Keratinocyte (primary cell): ENCODE results near the gene HOXC9. TPM values are rescaled to one million over a fixed set of nuclear protein-coding genes. Genes with fewer than 3 reads are reported as not detected.

ENCODE experiments used
- DNase-seq: peaks from one replicate; pipeline ENCODE4 v3.0.0-alpha.2; 2011; ENCODE audit warnings: low read depth, missing footprints, low spot score
- FAIRE-seq: peaks from 2 replicates; lab custom pipeline; 2011; peaks lifted over from hg19 to GRCh38; lab: Jason Lieb, UNC
- H2AFZ ChIP-seq: 2 replicates; pipeline ENCODE4 v1.6.0; 2012; ENCODE audit warnings: low read length, control low read depth, inconsistent platforms; ENCODE audit not compliant: control insufficient read depth
- H3K27ac ChIP-seq: 2 replicates; pipeline ENCODE4 v1.5.1; 2011; ENCODE audit warnings: low read length; ENCODE audit not compliant: control insufficient read depth, insufficient read depth
- H3K27me3 ChIP-seq: 3 replicates; pipeline ENCODE4 v1.6.0; 2011; ENCODE audit warnings: low read length; ENCODE audit not compliant: control insufficient read depth, insufficient read depth; ENCODE audit errors: extremely low read depth
- H3K36me3 ChIP-seq, 2 experiments: 2 replicates in 1 of 2; 3 replicates in 1 of 2; pipeline ENCODE4 v1.5.1; 2011; ENCODE audit warnings: low read length in 2 of 2, mild to moderate bottlenecking in 1 of 2; ENCODE audit not compliant: control insufficient read depth in 2 of 2, insufficient read depth in 2 of 2; ENCODE audit errors: extremely low read depth in 1 of 2
- H3K4me1 ChIP-seq: 3 replicates; pipeline ENCODE4 v1.5.1; 2011; ENCODE audit warnings: low read length; ENCODE audit not compliant: control insufficient read depth, insufficient read depth; ENCODE audit errors: extremely low read depth
- H3K4me2 ChIP-seq: 3 replicates; pipeline ENCODE4 v1.6.0; 2011; ENCODE audit warnings: low read depth, low read length; ENCODE audit not compliant: control insufficient read depth, insufficient read depth; ENCODE audit errors: extremely low read depth
- H3K4me3 ChIP-seq, 3 experiments: fragments of 200-600 bp in 1 of 3; sonication (generic) in 1 of 3; 2 replicates in 2 of 3; 3 replicates in 1 of 3; pipeline ENCODE4 v1.5.1; 2011 to 2016; ENCODE audit warnings: low read length in 3 of 3, mild to moderate bottlenecking in 3 of 3, control low read depth in 2 of 3, inconsistent platforms in 1 of 3, low read depth in 1 of 3, mixed read lengths in 1 of 3, mixed run types in 1 of 3, moderate library complexity in 1 of 3; ENCODE audit not compliant: control insufficient read depth in 2 of 3, insufficient read depth in 2 of 3; ENCODE audit errors: extremely low read depth in 1 of 3
- H3K79me2 ChIP-seq: 2 replicates; pipeline ENCODE4 v1.6.0; 2012; ENCODE audit warnings: low read length; ENCODE audit not compliant: control insufficient read depth, insufficient read depth
- H3K9ac ChIP-seq: 3 replicates; pipeline ENCODE4 v1.6.0; 2011; ENCODE audit warnings: low read length; ENCODE audit not compliant: control insufficient read depth, insufficient read depth; ENCODE audit errors: extremely low read depth
- H3K9me1 ChIP-seq: 3 replicates; pipeline ENCODE4 v1.6.0; 2011; ENCODE audit warnings: low read length; ENCODE audit not compliant: control insufficient read depth, insufficient read depth; ENCODE audit errors: extremely low read depth
- H3K9me3 ChIP-seq: 2 replicates; pipeline ENCODE4 v1.5.1; 2012; ENCODE audit warnings: low read depth, low read length; ENCODE audit not compliant: control insufficient read depth
- H4K20me1 ChIP-seq: 3 replicates; pipeline ENCODE4 v1.6.0; 2011; ENCODE audit warnings: low read length; ENCODE audit not compliant: control insufficient read depth, insufficient read depth; ENCODE audit errors: extremely low read depth
- CTCF ChIP-seq, 3 experiments: IDR thresholded peaks in 1 of 3; conservative IDR thresholded peaks in 1 of 3; optimal IDR thresholded peaks in 1 of 3; 2 replicates in 2 of 3; 3 replicates in 1 of 3; pipeline versions ENCODE3 to v1.5.1; 2011; ENCODE audit warnings: low read length in 3 of 3, mild to moderate bottlenecking in 3 of 3, moderate library complexity in 2 of 3, control low read depth in 1 of 3, inconsistent platforms in 1 of 3; ENCODE audit not compliant: insufficient read depth in 2 of 3; ENCODE audit errors: extremely low read depth in 1 of 3
- EZH2 ChIP-seq: IDR thresholded peaks from one replicate; pipeline ENCODE4 v1.6.1; 2012; ENCODE audit warnings: inconsistent platforms, mild to moderate bottlenecking, low read length, moderate library complexity
- dilution Hi-C: fragments of 300-500 bp; cut with MboI; formaldehyde crosslinking; loops from one replicate; pipeline ENCODE4 v1.7.0; 2020; ENCODE audit warnings: low sequenced_read_pairs; ENCODE audit not compliant: extremely low pct_ligation_motif_present
- polyA plus RNA-seq, 5 experiments: library from polyadenylated mRNA; depleted of rRNA in 3 of 5; stranded (reverse) in 3 of 5; stranded (forward) in 1 of 5; unstranded in 1 of 5; fragments of >200 nt; gene quantifications; 1 replicate in 1 of 5; 2 replicates in 3 of 5; 3 replicates in 1 of 5; pipeline versions ENCODE4 v1.2.1 to v1.2.3, GENCODE V29; 2011 to 2012; ENCODE audit warnings: missing spikeins in 2 of 5, low read depth in 1 of 5, low replicate concordance in 1 of 5

HOXC9 gene
- polyA plus RNA-seq, 1 donor (not counting 4 experiments of a cell fraction or from before 2014, with no cell fraction given), result 1.8 TPM

- Histone ChIP-seq H4K20me1 (no peaks in the 10 kb centered on the region), H3K9me1 (no peaks in the 10 kb centered on the region), H2AFZ (no peak overlapping the region), H3K4me2 (peak overlapping the region; percentile 87), H3K9ac (peak overlapping the region; percentile 77), H3K79me2 (peaks cover 22% of the 10 kb centered on the region), H3K4me3 (peak overlapping the region in 1 of 3 experiments; percentile 9), H3K4me1 (peaks cover 28% of the 10 kb centered on the region), H3K36me3 (no peaks in the 10 kb centered on the region), H3K27me3 (no peaks in the 10 kb centered on the region), H3K27ac (peak overlapping the region; percentile 74), H3K9me3 (no peaks in the 10 kb centered on the region)
- DNase-seq (no peak), FAIRE-seq (no peak)
- dilution Hi-C loops, result no loop called here
- TF ChIP-seq EZH2, result no peak
- TF ChIP-seq CTCF (optimal IDR thresholded peaks at IDR 0.05 in 1 of 3, IDR thresholded peaks at IDR 0.05 in 1 of 3, conservative IDR thresholded peaks at IDR 0.05 in 1 of 3; ENCODE audit: extremely low read depth in 1 of 3, insufficient read depth in 2 of 3, low read length in 3 of 3), result no peak
Measured at GRCh38 chr12:53980104-53980801, 19.7 kb upstream of the HOXC9 start.

- H3K9me1 ChIP-seq, result no peaks in the 10 kb centered on the region
- no peak for TF ChIP-seq EZH2
- H3K4me1 ChIP-seq, result peaks cover 25% of the 10 kb centered on the region
- no peaks in the 10 kb centered on the region for H3K36me3 ChIP-seq
- peaks cover 24% of the 10 kb centered on the region for H3K79me2 ChIP-seq
- dilution Hi-C loops, result no loop called here
- no peak overlapping the region for H2AFZ ChIP-seq
- H3K9ac ChIP-seq, result peak overlapping the region; percentile 77
- DNase-seq (no peak), FAIRE-seq (peak; percentile 41)
- H4K20me1 ChIP-seq, result no peaks in the 10 kb centered on the region
- peak overlapping the region; percentile 74 for H3K27ac ChIP-seq
- H3K9me3 ChIP-seq, result no peaks in the 10 kb centered on the region
- H3K4me3 ChIP-seq, result peak overlapping the region in 2 of 3 experiments; percentile 2 to 22
- H3K27me3 ChIP-seq, result no peaks in the 10 kb centered on the region
- H3K4me2 ChIP-seq, result peak overlapping the region; percentile 87
Measured at GRCh38 chr12:53980802-53981496, 19.0 kb upstream of the HOXC9 start.
